Keratinocyte (primary cell): Measurements from ENCODE around the gene SNX14. TPM values are rescaled to one million over a fixed set of nuclear protein-coding genes. Genes with fewer than 3 reads are reported as not detected.

Experiments
- DNase-seq: peaks from one replicate; pipeline ENCODE4 v3.0.0-alpha.2; 2011; ENCODE audit warnings: low read depth, missing footprints, low spot score
- FAIRE-seq: peaks from 2 replicates; lab custom pipeline; 2011; peaks lifted over from hg19 to GRCh38; lab: Jason Lieb, UNC
- H2AFZ ChIP-seq: 2 replicates; pipeline ENCODE4 v1.6.0; 2012; ENCODE audit warnings: low read length, control low read depth, inconsistent platforms; ENCODE audit not compliant: control insufficient read depth
- H3K27ac ChIP-seq: 2 replicates; pipeline ENCODE4 v1.5.1; 2011; ENCODE audit warnings: low read length; ENCODE audit not compliant: control insufficient read depth, insufficient read depth
- H3K27me3 ChIP-seq: 3 replicates; pipeline ENCODE4 v1.6.0; 2011; ENCODE audit warnings: low read length; ENCODE audit not compliant: control insufficient read depth, insufficient read depth; ENCODE audit errors: extremely low read depth
- H3K36me3 ChIP-seq, 2 experiments: 2 replicates in 1 of 2; 3 replicates in 1 of 2; pipeline ENCODE4 v1.5.1; 2011; ENCODE audit warnings: low read length in 2 of 2, mild to moderate bottlenecking in 1 of 2; ENCODE audit not compliant: control insufficient read depth in 2 of 2, insufficient read depth in 2 of 2; ENCODE audit errors: extremely low read depth in 1 of 2
- H3K4me1 ChIP-seq: 3 replicates; pipeline ENCODE4 v1.5.1; 2011; ENCODE audit warnings: low read length; ENCODE audit not compliant: control insufficient read depth, insufficient read depth; ENCODE audit errors: extremely low read depth
- H3K4me2 ChIP-seq: 3 replicates; pipeline ENCODE4 v1.6.0; 2011; ENCODE audit warnings: low read depth, low read length; ENCODE audit not compliant: control insufficient read depth, insufficient read depth; ENCODE audit errors: extremely low read depth
- H3K4me3 ChIP-seq, 3 experiments: fragments of 200-600 bp in 1 of 3; sonication (generic) in 1 of 3; 2 replicates in 2 of 3; 3 replicates in 1 of 3; pipeline ENCODE4 v1.5.1; 2011 to 2016; ENCODE audit warnings: low read length in 3 of 3, mild to moderate bottlenecking in 3 of 3, control low read depth in 2 of 3, inconsistent platforms in 1 of 3, low read depth in 1 of 3, mixed read lengths in 1 of 3, mixed run types in 1 of 3, moderate library complexity in 1 of 3; ENCODE audit not compliant: control insufficient read depth in 2 of 3, insufficient read depth in 2 of 3; ENCODE audit errors: extremely low read depth in 1 of 3
- H3K79me2 ChIP-seq: 2 replicates; pipeline ENCODE4 v1.6.0; 2012; ENCODE audit warnings: low read length; ENCODE audit not compliant: control insufficient read depth, insufficient read depth
- H3K9ac ChIP-seq: 3 replicates; pipeline ENCODE4 v1.6.0; 2011; ENCODE audit warnings: low read length; ENCODE audit not compliant: control insufficient read depth, insufficient read depth; ENCODE audit errors: extremely low read depth
- H3K9me1 ChIP-seq: 3 replicates; pipeline ENCODE4 v1.6.0; 2011; ENCODE audit warnings: low read length; ENCODE audit not compliant: control insufficient read depth, insufficient read depth; ENCODE audit errors: extremely low read depth
- H3K9me3 ChIP-seq: 2 replicates; pipeline ENCODE4 v1.5.1; 2012; ENCODE audit warnings: low read depth, low read length; ENCODE audit not compliant: control insufficient read depth
- H4K20me1 ChIP-seq: 3 replicates; pipeline ENCODE4 v1.6.0; 2011; ENCODE audit warnings: low read length; ENCODE audit not compliant: control insufficient read depth, insufficient read depth; ENCODE audit errors: extremely low read depth
- CTCF ChIP-seq, 3 experiments: IDR thresholded peaks in 1 of 3; conservative IDR thresholded peaks in 1 of 3; optimal IDR thresholded peaks in 1 of 3; 2 replicates in 2 of 3; 3 replicates in 1 of 3; pipeline versions ENCODE3 to v1.5.1; 2011; ENCODE audit warnings: low read length in 3 of 3, mild to moderate bottlenecking in 3 of 3, moderate library complexity in 2 of 3, control low read depth in 1 of 3, inconsistent platforms in 1 of 3; ENCODE audit not compliant: insufficient read depth in 2 of 3; ENCODE audit errors: extremely low read depth in 1 of 3
- EZH2 ChIP-seq: IDR thresholded peaks from one replicate; pipeline ENCODE4 v1.6.1; 2012; ENCODE audit warnings: inconsistent platforms, mild to moderate bottlenecking, low read length, moderate library complexity
- dilution Hi-C: fragments of 300-500 bp; cut with MboI; formaldehyde crosslinking; loops from one replicate; pipeline ENCODE4 v1.7.0; 2020; ENCODE audit warnings: low sequenced_read_pairs; ENCODE audit not compliant: extremely low pct_ligation_motif_present
- polyA plus RNA-seq, 5 experiments: library from polyadenylated mRNA; depleted of rRNA in 3 of 5; stranded (reverse) in 3 of 5; stranded (forward) in 1 of 5; unstranded in 1 of 5; fragments of >200 nt; gene quantifications; 1 replicate in 1 of 5; 2 replicates in 3 of 5; 3 replicates in 1 of 5; pipeline versions ENCODE4 v1.2.1 to v1.2.3, GENCODE V29; 2011 to 2012; ENCODE audit warnings: missing spikeins in 2 of 5, low read depth in 1 of 5, low replicate concordance in 1 of 5

The SNX14 gene
- polyA plus RNA-seq, 1 donor (not counting 4 experiments of a cell fraction or from before 2014, with no cell fraction given), result 97.5 TPM

DNA sequence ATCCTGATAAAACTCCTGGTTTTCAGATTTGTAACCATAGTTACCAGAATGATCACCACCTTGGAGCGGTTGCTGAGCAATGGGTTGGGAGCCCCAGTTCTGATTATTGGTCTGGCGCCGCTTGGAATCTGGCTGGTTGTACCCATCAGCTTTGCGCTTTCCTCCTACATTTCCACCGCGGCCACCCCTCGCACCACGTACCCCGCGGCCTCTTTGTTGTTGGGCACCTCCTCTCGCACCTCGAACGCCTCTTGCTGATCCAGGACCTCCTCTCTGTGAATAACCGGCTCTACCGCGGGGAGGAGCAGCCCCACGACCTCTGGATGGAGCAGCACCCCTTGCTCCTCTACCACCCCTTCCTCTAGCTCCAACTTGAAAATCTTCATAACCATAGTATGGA is 21.1 kb upstream of the SNX14 start:
- no peak for FAIRE-seq
- TF ChIP-seq CTCF (optimal IDR thresholded peaks at IDR 0.05 in 1 of 3, IDR thresholded peaks at IDR 0.05 in 1 of 3, conservative IDR thresholded peaks at IDR 0.05 in 1 of 3; ENCODE audit: extremely low read depth in 1 of 3, insufficient read depth in 2 of 3, low read length in 3 of 3) (no peak), EZH2 (no peak)
- dilution Hi-C loops, result no loop called here
- peaks cover 44% of the 10 kb centered on the region for H3K79me2 ChIP-seq
- H3K27me3 ChIP-seq, result no peaks in the 10 kb centered on the region
- H3K4me1 ChIP-seq, result no peaks in the 10 kb centered on the region
- no peaks in the 10 kb centered on the region for H3K9me3 ChIP-seq
- peaks cover 2% of the 10 kb centered on the region for H3K9me1 ChIP-seq
- peaks cover 21 to 32% of the 10 kb centered on the region in 2 experiments for H3K36me3 ChIP-seq
- no peak overlapping the region for H3K4me2 ChIP-seq
- peaks cover 4% of the 10 kb centered on the region for H4K20me1 ChIP-seq
- H3K9ac ChIP-seq, result no peak overlapping the region
- no peak for DNase-seq
- H2AFZ ChIP-seq, result no peak overlapping the region
- H3K27ac ChIP-seq, result no peak overlapping the region
- H3K4me3 ChIP-seq, result no peak overlapping the region

GRCh38 chr6:85612690-85613474 is 19.2 kb upstream of the SNX14 start:
- Histone ChIP-seq H3K36me3 (peaks cover 21 to 27% of the 10 kb centered on the region in 2 experiments), H4K20me1 (peaks cover 4% of the 10 kb centered on the region)
- no peak for FAIRE-seq

More at GRCh38 chr6:85612690-85613474, 19.2 kb upstream of the SNX14 start:
- Histone ChIP-seq H3K4me1 (no peaks in the 10 kb centered on the region), H3K27me3 (no peaks in the 10 kb centered on the region), H3K9ac (no peak overlapping the region), H3K4me3 (no peak overlapping the region), H2AFZ (no peak overlapping the region), H3K27ac (no peak overlapping the region), H3K4me2 (no peak overlapping the region), H3K79me2 (peaks cover 31% of the 10 kb centered on the region), H3K9me1 (peaks cover 2% of the 10 kb centered on the region), H3K9me3 (no peaks in the 10 kb centered on the region)
- TF ChIP-seq CTCF (optimal IDR thresholded peaks at IDR 0.05 in 1 of 3, IDR thresholded peaks at IDR 0.05 in 1 of 3, conservative IDR thresholded peaks at IDR 0.05 in 1 of 3; ENCODE audit: extremely low read depth in 1 of 3, insufficient read depth in 2 of 3, low read length in 3 of 3), result no peak
- no peak for TF ChIP-seq EZH2
- no peak for DNase-seq
- dilution Hi-C loops, result no loop called here
